ENCODE measurements around the gene CTXND1.
"Not testable (repeated sequence)": the region's sequence is repeated elsewhere in the genome, so short reads cannot be mapped to it uniquely, and the experiment has no call there.

CTXND1 gene

GRCh38 chr15:80156176-80156720, 95.8 kb downstream of the CTXND1 start:
- DNase-seq: no peak

GRCh38 chr15:80155378-80156175, 96.4 kb downstream of the CTXND1 start:
- not testable (repeated sequence) for DNase-seq

- DNase-seq: no peak
Observed at GRCh38 chr15:80155001-80155377, 97.0 kb downstream of the CTXND1 start.

- DNase-seq: no peak
Observed at GRCh38 chr15:80154336-80154735, 97.7 kb downstream of the CTXND1 start.

GRCh38 chr15:80153900-80154299, 98.1 kb downstream of the CTXND1 start:
- DNase-seq: peak in 1 of 3 experiments; percentile 34

- DNase-seq: peak; percentile 25 to 87 (median 64)
Observed at GRCh38 chr15:80152896-80153876, 98.8 kb downstream of the CTXND1 start, which contains the start of gene FAH. TSS of gene FAH (plus strand) at chr15:80152999. CDS start at chr15:80153055, 56 bp downstream.

- DNase-seq: peak; percentile 77 to 95 (median 88)
Observed at GRCh38 chr15:80152180-80152895, 99.7 kb downstream of the CTXND1 start.

- DNase-seq: no peak
Observed at GRCh38 chr15:80151576-80151975, 100.4 kb downstream of the CTXND1 start.

- no peak for DNase-seq
Observed at GRCh38 chr15:80151148-80151547, 100.9 kb downstream of the CTXND1 start.
